MCF 10A (cell line): ENCODE data around the gene TROAP. TPM values are rescaled to one million over a fixed set of nuclear protein-coding genes. Genes with fewer than 3 reads are reported as not detected.
A peak's percentile ranks its signal among the peaks of the same experiment; 100 is the strongest.

ENCODE experiments used
- BruUV-seq: library from RNA; stranded (reverse); fragments of 400-500 nt; replicated peaks from 2 replicates; lab custom pipeline; 2021; lab: Mats Ljungman, UMichigan
- CTCF ChIA-PET: fragments of 300-600 bp; sonication (Branson Sonifier 250); formaldehyde crosslinking; extraction: SDS; loops from one replicate; lab custom pipeline; 2021; ENCODE audit warnings: antibody characterized with exemption, inconsistent platforms; lab: Yijun Ruan, JAX
- POLR2A ChIA-PET: fragments of 300-600, 350-650 bp; sonication (Branson Sonifier 250); formaldehyde crosslinking; extraction: SDS; loops from one replicate; lab custom pipeline; 2020; ENCODE audit warnings: antibody characterized with exemption, inconsistent platforms; lab: Yijun Ruan, JAX
- DNase-seq: peaks from one replicate; pipeline ENCODE4 v3.0.0-alpha.2; 2018; ENCODE audit not compliant: unreplicated experiment
- H3K27ac Mint-ChIP-seq: one replicate; pipeline ENCODE4 v1.8.0; 2022; ENCODE audit warnings: mild to moderate bottlenecking, low read depth, mixed read lengths; ENCODE audit not compliant: unreplicated experiment
- H3K27me3 Mint-ChIP-seq: one replicate; pipeline ENCODE4 v1.8.0; 2022; ENCODE audit warnings: mixed read lengths; ENCODE audit not compliant: insufficient read depth, unreplicated experiment
- H3K36me3 Mint-ChIP-seq: one replicate; pipeline ENCODE4 v1.8.0; 2022; ENCODE audit warnings: mild to moderate bottlenecking, moderate library complexity, mixed read lengths; ENCODE audit not compliant: insufficient read depth, unreplicated experiment
- H3K4me1 Mint-ChIP-seq: one replicate; pipeline ENCODE4 v1.8.0; 2022; ENCODE audit warnings: mixed read lengths; ENCODE audit not compliant: insufficient read depth, unreplicated experiment
- H3K4me3 Mint-ChIP-seq: one replicate; pipeline ENCODE4 v1.8.0; 2022; ENCODE audit warnings: mild to moderate bottlenecking, moderate library complexity, mixed read lengths; ENCODE audit not compliant: unreplicated experiment
- H3K9me3 Mint-ChIP-seq: one replicate; pipeline ENCODE4 v1.8.0; 2022; ENCODE audit warnings: mixed read lengths; ENCODE audit not compliant: unreplicated experiment
- intact Hi-C: fragments of 100-400 bp; cut with micrococcal nuclease; formaldehyde crosslinking; loops from 2 replicates; pipeline ENCODE4 v1.14.1; 2022
- total RNA-seq: library from RNA; stranded (reverse); gene quantifications from 2 replicates; pipeline ENCODE4 v1.2.3, GENCODE V29; 2022
- TF ChIP-seq, protein P1 (sequence below): fragments of 200-600 bp; IDR thresholded peaks from one replicate; pipeline ENCODE4 v1.8.0; 2022; ENCODE audit warnings: antibody characterized with exemption, mild to moderate bottlenecking; ENCODE audit not compliant: unreplicated experiment

The TROAP gene
- total RNA-seq, 1 experiment from 2014 or later, result 41.9 TPM

DNA sequence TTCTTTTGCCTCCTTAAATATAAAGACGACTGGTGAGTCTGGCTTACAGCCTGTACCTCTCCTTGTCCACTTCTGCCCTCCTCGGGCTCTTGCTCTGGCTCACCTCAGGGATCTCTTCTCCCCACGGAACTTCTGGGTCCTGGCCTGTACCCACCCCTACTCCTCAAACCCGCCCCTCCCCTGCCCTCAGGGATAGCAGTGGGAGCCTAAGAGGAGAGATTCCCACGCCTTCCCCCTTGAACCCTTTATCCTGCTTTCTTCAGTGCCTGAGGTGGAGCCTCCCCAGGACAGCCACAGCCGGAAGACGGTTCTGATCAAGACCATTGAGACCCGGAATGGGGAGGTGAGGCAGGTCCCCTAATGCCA is 25.4 kb upstream of the TROAP start:
- no peak overlapping the region for H3K27ac Mint-ChIP-seq
- H3K4me3 Mint-ChIP-seq, result peak overlapping the region; percentile 67
- DNase-seq, result no peak
- H3K4me1 Mint-ChIP-seq, result peaks cover 6% of the 10 kb centered on the region
- ChIA-PET POLR2A (interaction anchor here (1.2 kb wide), 1 partner anchor 33 kb away, joined by 4 read pairs; the partner anchor contains the start of gene TUBA1C), CTCF (interaction anchor here (0.8 to 16.4 kb wide), 14 partner anchors 8 to 255 kb away, joined by 3 to 251 read pairs (median 7); partner anchors contain the start of genes C1QL4 and DNAJC22)
- TF ChIP-seq, protein P1, sequence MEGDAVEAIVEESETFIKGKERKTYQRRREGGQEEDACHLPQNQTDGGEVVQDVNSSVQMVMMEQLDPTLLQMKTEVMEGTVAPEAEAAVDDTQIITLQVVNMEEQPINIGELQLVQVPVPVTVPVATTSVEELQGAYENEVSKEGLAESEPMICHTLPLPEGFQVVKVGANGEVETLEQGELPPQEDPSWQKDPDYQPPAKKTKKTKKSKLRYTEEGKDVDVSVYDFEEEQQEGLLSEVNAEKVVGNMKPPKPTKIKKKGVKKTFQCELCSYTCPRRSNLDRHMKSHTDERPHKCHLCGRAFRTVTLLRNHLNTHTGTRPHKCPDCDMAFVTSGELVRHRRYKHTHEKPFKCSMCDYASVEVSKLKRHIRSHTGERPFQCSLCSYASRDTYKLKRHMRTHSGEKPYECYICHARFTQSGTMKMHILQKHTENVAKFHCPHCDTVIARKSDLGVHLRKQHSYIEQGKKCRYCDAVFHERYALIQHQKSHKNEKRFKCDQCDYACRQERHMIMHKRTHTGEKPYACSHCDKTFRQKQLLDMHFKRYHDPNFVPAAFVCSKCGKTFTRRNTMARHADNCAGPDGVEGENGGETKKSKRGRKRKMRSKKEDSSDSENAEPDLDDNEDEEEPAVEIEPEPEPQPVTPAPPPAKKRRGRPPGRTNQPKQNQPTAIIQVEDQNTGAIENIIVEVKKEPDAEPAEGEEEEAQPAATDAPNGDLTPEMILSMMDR, result no peak
- H3K9me3 Mint-ChIP-seq, result no peaks in the 10 kb centered on the region
- BruUV-seq, result no TSS peak
- peaks cover 11% of the 10 kb centered on the region for H3K27me3 Mint-ChIP-seq
- H3K36me3 Mint-ChIP-seq, result no peaks in the 10 kb centered on the region
- intact Hi-C loops, result no loop called here

DNA sequence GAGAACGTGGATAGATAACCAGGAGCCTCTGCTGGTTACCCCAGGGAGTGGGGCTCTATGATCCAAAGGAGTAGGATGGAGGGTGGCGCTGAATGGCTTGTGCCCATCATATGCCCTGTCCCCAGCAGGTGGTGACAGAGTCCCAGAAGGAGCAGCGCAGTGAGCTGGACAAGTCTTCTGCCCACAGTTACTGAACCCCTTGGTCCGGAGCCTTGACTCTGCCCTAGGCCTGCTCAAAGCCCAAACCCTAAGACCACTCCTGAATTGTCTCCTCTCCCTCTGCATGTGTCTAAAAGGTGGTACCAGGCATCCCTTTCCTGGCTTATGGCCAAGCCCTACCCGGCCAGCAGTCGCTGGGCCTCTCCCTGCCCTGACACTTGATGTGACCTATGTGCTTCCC is 24.9 kb upstream of the TROAP start:
- POLR2A ChIA-PET, result interaction anchor here (1.2 kb wide), 1 partner anchor 34 kb away, joined by 4 read pairs; the partner anchor contains the start of gene TUBA1C
- Mint-ChIP-seq H3K4me1 (peaks cover 4% of the 10 kb centered on the region), H3K36me3 (no peaks in the 10 kb centered on the region), H3K4me3 (no peak overlapping the region), H3K9me3 (no peaks in the 10 kb centered on the region), H3K27me3 (peaks cover 11% of the 10 kb centered on the region), H3K27ac (no peak overlapping the region)
- CTCF ChIA-PET, result interaction anchor here (0.6 to 16.4 kb wide), 6 partner anchors 8 to 544 kb away, joined by 3 to 251 read pairs (median 8); partner anchors contain the start of genes C1QL4 and DNAJC22
- TF ChIP-seq, protein P1, result no peak
- BruUV-seq, result no TSS peak
- no peak for DNase-seq
- intact Hi-C loops, result no loop called here

DNA sequence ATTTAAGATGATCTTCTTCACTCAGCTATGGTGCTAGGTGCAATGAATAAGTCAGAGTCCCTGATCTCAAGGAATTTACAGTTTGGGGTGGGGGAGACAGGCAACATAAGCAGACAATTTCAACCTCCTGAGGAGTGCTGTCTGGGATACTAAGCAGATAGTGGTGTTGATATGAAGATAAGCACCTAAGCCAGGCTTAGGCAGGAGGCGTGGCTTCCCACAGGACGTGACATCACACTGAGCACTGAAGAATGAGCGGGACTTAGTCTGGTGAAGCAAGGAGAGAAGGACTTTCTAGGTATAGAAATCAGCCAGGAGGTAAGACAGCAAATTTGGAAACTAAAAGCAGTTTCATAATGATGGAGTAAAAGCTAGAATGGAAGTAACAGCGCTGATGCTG is 21.3 kb upstream of the TROAP start:
- ChIA-PET CTCF (interaction anchor here (0.6 to 1.7 kb wide), 2 partner anchors 36 to 46 kb away, joined by 4 to 6 read pairs; partner anchors contain the start of gene DNAJC22), POLR2A (interaction anchor here (0.5 to 0.6 kb wide), 2 partner anchors 108 to 283 kb away, joined by 3 to 4 read pairs; no protein-coding TSS in a partner anchor)
- BruUV-seq, result no TSS peak
- H3K4me3 Mint-ChIP-seq, result no peak overlapping the region
- no peak overlapping the region for H3K27ac Mint-ChIP-seq
- no peak for DNase-seq
- no peaks in the 10 kb centered on the region for H3K4me1 Mint-ChIP-seq
- intact Hi-C loops, result no loop called here
- H3K36me3 Mint-ChIP-seq, result no peaks in the 10 kb centered on the region
- TF ChIP-seq, protein P1, result no peak
- no peaks in the 10 kb centered on the region for H3K9me3 Mint-ChIP-seq
- H3K27me3 Mint-ChIP-seq, result peaks cover 11% of the 10 kb centered on the region

DNA sequence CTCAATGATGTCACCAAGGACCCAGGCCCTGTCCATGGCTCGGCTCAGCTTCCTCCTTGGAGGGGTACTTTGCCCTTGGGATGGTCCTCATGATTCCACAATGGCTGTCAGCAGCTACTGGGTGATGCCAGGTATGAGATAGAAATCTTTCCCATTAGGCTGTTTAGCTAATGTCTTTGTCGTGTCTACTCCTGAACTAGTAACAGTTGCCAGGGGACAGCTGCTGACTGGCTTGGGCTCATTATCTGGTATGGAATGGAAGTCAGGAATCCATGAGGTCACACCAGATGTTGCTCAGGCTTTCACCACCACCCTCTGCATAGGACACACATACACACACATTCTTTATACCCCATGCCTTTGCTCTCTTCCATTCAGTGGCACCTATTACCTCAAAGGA is 18.9 kb upstream of the TROAP start:
- ChIA-PET POLR2A (interaction anchor here (0.7 to 1.1 kb wide), 2 partner anchors 18 to 194 kb away, joined by 3 read pairs; no protein-coding TSS in a partner anchor), CTCF (interaction anchor here (1.2 to 3.9 kb wide), 2 partner anchors 15 to 53 kb away, joined by 4 to 15 read pairs; no protein-coding TSS in a partner anchor)
- no peaks in the 10 kb centered on the region for H3K4me1 Mint-ChIP-seq
- no peaks in the 10 kb centered on the region for H3K36me3 Mint-ChIP-seq
- intact Hi-C loops, result no loop called here
- no peak overlapping the region for H3K4me3 Mint-ChIP-seq
- H3K9me3 Mint-ChIP-seq, result no peaks in the 10 kb centered on the region
- DNase-seq, result no peak
- no peak overlapping the region for H3K27ac Mint-ChIP-seq
- TF ChIP-seq, protein P1, result no peak
- no TSS peak for BruUV-seq
- H3K27me3 Mint-ChIP-seq, result peaks cover 2% of the 10 kb centered on the region
